GM10266 (cell line): ENCODE results near the gene ENTPD6.

Experiments used
- DNase-seq: peaks from one replicate; pipeline ENCODE4 v3.0.0; 2012; ENCODE audit errors: extremely low spot score
- TF ChIP-seq, protein P1 (sequence below): IDR thresholded peaks from 2 replicates; pipeline ENCODE4 v1.5.1; 2012; ENCODE audit warnings: mild to moderate bottlenecking, low read depth; ENCODE audit not compliant: control insufficient read depth, insufficient read depth; ENCODE audit errors: missing control alignments

The ENTPD6 gene

DNA sequence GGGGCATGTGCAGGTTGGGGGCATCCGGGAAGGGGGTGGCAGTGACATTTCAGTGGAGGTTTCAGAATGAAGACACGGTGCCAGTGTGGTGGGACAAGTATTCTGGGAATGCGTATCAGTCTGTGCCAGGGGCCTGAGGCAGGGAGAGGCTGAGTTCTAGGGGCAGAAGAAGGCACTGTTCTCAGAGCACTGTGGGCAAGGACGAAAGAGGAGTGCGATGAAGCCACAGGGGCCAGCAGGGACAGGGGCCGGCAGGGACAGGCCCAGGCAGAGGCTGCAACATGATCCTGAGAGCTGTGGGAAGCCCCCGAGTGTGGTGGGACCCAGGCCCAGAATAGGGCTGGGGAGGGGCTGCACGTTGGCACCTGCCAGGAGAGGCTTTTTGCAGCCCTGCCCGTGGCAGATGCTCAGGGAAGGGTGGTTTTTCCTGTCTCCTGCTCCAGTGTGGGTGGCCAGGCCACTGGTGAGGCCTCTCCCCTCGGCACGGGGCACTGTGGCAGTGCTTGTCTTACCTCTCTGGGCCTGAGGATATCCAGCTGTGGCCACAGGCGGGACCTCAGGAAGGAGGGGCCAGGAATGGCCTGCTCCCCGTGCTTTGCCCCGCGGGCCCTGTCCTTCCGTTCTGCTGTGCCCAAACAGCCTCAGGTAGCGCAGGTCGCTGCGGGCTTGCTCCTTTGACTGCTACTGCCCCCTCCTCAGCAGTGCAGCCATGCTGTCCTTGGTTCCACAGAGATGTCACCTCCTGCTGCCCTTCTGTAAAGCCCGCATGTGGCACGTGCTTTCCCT lies 10.0 kb downstream of the ENTPD6 start:
- no peak for DNase-seq
- TF ChIP-seq, protein P1, sequence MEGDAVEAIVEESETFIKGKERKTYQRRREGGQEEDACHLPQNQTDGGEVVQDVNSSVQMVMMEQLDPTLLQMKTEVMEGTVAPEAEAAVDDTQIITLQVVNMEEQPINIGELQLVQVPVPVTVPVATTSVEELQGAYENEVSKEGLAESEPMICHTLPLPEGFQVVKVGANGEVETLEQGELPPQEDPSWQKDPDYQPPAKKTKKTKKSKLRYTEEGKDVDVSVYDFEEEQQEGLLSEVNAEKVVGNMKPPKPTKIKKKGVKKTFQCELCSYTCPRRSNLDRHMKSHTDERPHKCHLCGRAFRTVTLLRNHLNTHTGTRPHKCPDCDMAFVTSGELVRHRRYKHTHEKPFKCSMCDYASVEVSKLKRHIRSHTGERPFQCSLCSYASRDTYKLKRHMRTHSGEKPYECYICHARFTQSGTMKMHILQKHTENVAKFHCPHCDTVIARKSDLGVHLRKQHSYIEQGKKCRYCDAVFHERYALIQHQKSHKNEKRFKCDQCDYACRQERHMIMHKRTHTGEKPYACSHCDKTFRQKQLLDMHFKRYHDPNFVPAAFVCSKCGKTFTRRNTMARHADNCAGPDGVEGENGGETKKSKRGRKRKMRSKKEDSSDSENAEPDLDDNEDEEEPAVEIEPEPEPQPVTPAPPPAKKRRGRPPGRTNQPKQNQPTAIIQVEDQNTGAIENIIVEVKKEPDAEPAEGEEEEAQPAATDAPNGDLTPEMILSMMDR = no peak

DNA sequence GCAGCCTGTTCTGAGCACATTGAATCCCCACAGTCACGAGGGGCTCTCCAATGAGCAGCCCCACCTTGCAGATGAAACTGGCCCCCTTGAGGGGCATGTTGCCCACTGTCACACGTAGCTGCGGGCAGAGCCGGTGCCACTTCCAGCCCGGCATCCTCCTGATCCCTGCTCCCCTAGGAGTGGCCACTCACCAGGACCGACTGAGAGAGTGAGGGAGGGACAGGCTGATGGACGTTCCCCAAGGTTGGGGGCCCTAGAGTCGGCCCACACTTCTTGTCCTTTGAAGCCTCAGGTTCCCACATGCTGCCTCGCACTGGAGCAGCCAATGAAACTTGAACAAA lies 10.5 kb downstream of the ENTPD6 start:
- TF ChIP-seq, protein P1 = no peak
- DNase-seq = no peak

DNA sequence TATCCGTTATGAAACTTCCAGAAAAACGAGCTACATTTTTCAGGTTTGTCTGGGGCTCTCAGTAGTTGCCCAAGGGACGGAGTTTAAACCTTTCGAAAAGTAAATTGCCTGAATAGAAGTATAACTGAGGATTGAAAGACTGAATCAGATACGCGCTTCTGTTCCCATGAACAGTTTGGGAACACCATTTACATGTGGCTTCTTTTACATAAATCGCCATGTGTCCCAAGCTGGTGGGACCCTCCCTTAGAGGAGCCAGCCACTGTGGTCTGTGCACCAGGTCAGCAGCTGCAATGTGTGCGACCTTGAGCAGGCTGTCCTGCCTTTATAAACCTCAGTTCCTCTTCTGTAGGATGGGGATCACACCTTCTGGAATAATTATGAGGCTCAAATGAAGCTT lies 11.0 kb downstream of the ENTPD6 start:
- TF ChIP-seq, protein P1 = no peak
- DNase-seq = no peak

DNA sequence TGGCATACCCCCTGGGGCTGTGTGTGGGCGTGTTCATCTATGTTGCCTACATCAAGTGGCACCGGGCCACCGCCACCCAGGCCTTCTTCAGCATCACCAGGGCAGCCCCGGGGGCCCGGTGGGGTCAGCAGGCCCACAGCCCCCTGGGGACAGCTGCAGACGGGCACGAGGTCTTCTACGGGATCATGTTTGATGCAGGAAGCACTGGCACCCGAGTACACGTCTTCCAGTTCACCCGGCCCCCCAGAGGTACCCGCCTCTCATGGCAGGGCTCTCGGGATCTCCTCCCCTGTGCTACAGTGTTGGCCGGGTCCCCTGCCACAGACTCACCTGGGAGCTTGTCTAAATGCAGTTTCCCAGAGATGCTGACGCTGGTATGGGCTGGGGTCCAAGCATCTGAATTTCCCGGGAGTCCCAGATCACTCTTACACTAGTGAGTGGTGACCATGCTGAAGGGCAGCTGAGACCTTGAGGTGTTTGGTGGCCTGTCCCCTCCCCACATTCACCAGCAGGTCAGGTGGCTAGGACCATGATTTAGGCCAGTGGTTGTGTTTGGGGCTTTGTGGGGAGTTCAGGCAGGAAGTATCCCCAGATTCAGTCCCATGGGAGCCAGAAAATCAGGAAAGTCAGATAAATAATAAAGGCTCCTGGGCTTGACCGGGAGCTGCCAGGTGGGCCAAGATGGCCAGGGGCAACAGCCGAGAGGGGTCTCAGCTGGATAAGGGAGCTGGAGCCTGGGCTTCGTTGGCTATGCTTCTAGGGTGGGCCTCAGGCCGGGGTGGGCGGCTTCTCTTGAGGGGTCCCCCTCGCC lies 11.8 kb downstream of the ENTPD6 start:
- TF ChIP-seq, protein P1 = no peak
- DNase-seq = no peak

DNA sequence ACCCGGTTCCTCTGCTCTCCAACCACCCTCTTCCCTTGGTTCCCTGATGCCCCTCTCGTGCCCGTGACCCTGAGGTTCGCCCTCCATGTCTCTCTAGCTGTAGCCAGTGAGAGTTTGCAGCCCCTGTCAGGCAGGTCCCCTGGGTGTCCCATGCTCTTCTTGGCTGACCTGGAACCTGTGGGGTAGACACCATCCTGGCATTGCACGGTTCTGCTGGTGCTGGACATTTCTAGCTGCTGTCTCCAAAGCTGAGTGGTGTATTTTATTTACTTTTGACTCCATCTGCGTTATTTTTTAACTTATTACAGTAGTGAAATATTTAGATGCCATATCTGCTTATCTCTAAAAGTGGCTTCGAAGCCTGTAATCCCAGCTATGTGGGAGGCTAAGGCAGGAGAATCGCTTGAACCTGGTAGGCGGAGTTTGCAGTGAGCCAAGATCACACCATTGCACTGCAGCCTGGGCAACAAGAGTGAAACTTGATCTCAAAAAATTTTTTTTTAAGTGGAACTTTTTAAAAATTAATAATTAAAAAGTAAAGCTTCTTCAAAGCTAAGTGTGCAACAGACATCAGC lies 12.5 kb downstream of the ENTPD6 start:
- TF ChIP-seq, protein P1 = no peak
- DNase-seq = no peak

DNA sequence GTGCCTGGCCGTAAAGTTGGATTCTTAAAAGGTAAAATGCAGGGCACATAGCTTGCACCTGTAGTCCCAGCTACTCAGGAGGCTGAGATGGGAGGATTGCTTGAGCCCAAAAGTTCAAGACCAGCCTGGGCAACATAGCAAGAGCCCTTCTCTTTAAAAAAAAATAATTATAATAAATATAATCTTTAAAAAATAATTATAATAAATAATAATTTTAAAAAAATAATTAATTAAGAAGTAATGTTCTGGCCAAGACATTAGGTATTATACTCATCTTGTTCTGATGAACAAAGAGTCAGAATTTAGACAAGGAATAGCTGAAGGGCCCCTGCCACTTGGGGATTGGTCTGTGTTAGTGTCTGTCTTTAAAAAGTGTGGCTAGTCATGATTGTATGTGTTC lies 13.9 kb downstream of the ENTPD6 start:
- TF ChIP-seq, protein P1 = no peak
- no peak for DNase-seq
